GM18508 (cell line): ENCODE results near the gene LAMA3.

Experiments
- ATAC-seq: cut with Tn5 transposase; IDR thresholded peaks from one replicate; pipeline ENCODE4 v1.9.1; 2021; ENCODE audit warnings: moderate number of reproducible peaks; ENCODE audit not compliant: insufficient read depth, unreplicated experiment

The LAMA3 gene

GRCh38 chr18:23927821-23928746, 238.8 kb downstream of the LAMA3 start:
- no peak for ATAC-seq

- ATAC-seq = no peak
Measured at GRCh38 chr18:23929362-23929930, 240.2 kb downstream of the LAMA3 start.

GRCh38 chr18:23930002-23930401, 240.7 kb downstream of the LAMA3 start:
- no peak for ATAC-seq

- ATAC-seq = no peak
Measured at GRCh38 chr18:23932385-23933067, 243.3 kb downstream of the LAMA3 start.

- ATAC-seq = no peak
Measured at GRCh38 chr18:23933407-23933806, 244.2 kb downstream of the LAMA3 start.

GRCh38 chr18:23934252-23934651, 245.0 kb downstream of the LAMA3 start:
- no peak for ATAC-seq

GRCh38 chr18:23934863-23935262, 245.6 kb downstream of the LAMA3 start:
- no peak for ATAC-seq

- ATAC-seq = no peak
Measured at GRCh38 chr18:23935804-23936203, 246.6 kb downstream of the LAMA3 start.

- no peak for ATAC-seq
Measured at GRCh38 chr18:23936381-23936958, 247.2 kb downstream of the LAMA3 start.

- no peak for ATAC-seq
Measured at GRCh38 chr18:23938043-23938756, 248.9 kb downstream of the LAMA3 start.

GRCh38 chr18:23938901-23939341, 249.7 kb downstream of the LAMA3 start:
- no peak for ATAC-seq

- no peak for ATAC-seq
Measured at GRCh38 chr18:23939366-23939765, 250.1 kb downstream of the LAMA3 start.

GRCh38 chr18:23939896-23940295, 250.6 kb downstream of the LAMA3 start:
- no peak for ATAC-seq

GRCh38 chr18:23941791-23942190, 252.5 kb downstream of the LAMA3 start:
- ATAC-seq = no peak

- peak; percentile 37 for ATAC-seq
Measured at GRCh38 chr18:23943104-23943503, 253.9 kb downstream of the LAMA3 start.

GRCh38 chr18:23943903-23944624, 254.8 kb downstream of the LAMA3 start:
- ATAC-seq = no peak

- no peak for ATAC-seq
Measured at GRCh38 chr18:23945416-23946079, 256.3 kb downstream of the LAMA3 start.

GRCh38 chr18:23949863-23950262, 260.6 kb downstream of the LAMA3 start:
- ATAC-seq = no peak

GRCh38 chr18:23950644-23951043, 261.4 kb downstream of the LAMA3 start:
- no peak for ATAC-seq
